HPDE6-E6E7 (cell line): ENCODE measurements around the gene MALT1.
"Not testable (repeated sequence)": the region's sequence is repeated elsewhere in the genome, so short reads cannot be mapped to it uniquely, and the experiment has no call there.

Experiments
- DNase-seq: peaks from one replicate; pipeline ENCODE4 v3.0.0; 2011; ENCODE audit warnings: missing footprints; ENCODE audit errors: extremely low spot score

The MALT1 gene

GRCh38 chr18:58732471-58732870 lies 61.2 kb downstream of the MALT1 start:
- DNase-seq: no peak

- DNase-seq: no peak
Measured at GRCh38 chr18:58733866-58734265, 62.6 kb downstream of the MALT1 start.

- DNase-seq: no peak
Measured at GRCh38 chr18:58738322-58738721, 67.1 kb downstream of the MALT1 start.

- no peak for DNase-seq
Measured at GRCh38 chr18:58745914-58746313, 74.6 kb downstream of the MALT1 start.

GRCh38 chr18:58748899-58749595 lies 77.8 kb downstream of the MALT1 start:
- no peak for DNase-seq

GRCh38 chr18:58753976-58754375 lies 82.7 kb downstream of the MALT1 start:
- peak; percentile 60 for DNase-seq

- no peak for DNase-seq
Measured at GRCh38 chr18:58754544-58755068, 83.3 kb downstream of the MALT1 start.

GRCh38 chr18:58755304-58756010 lies 84.2 kb downstream of the MALT1 start:
- peak; percentile 38 for DNase-seq

- no peak for DNase-seq
Measured at GRCh38 chr18:58756148-58756547, 84.9 kb downstream of the MALT1 start.

- DNase-seq: no peak
Measured at GRCh38 chr18:58756596-58757240, 85.5 kb downstream of the MALT1 start.

GRCh38 chr18:58757351-58757750 lies 86.1 kb downstream of the MALT1 start:
- not testable (repeated sequence) for DNase-seq

- DNase-seq: no peak
Measured at GRCh38 chr18:58758046-58758445, 86.8 kb downstream of the MALT1 start.

- DNase-seq: no peak
Measured at GRCh38 chr18:58758606-58759005, 87.3 kb downstream of the MALT1 start.

- DNase-seq: no peak
Measured at GRCh38 chr18:58761241-58761969, 90.1 kb downstream of the MALT1 start.

GRCh38 chr18:58761970-58762780 lies 90.9 kb downstream of the MALT1 start:
- no peak for DNase-seq

- DNase-seq: no peak
Measured at GRCh38 chr18:58762781-58763171, 91.5 kb downstream of the MALT1 start.

GRCh38 chr18:58766164-58766563 lies 94.9 kb downstream of the MALT1 start:
- DNase-seq: no peak

- no peak for DNase-seq
Measured at GRCh38 chr18:58766946-58767345, 95.7 kb downstream of the MALT1 start.

- DNase-seq: peak; percentile 91
Measured at GRCh38 chr18:58768293-58768974, 97.2 kb downstream of the MALT1 start.

- DNase-seq: no peak
Measured at GRCh38 chr18:58769321-58769720, 98.1 kb downstream of the MALT1 start.

GRCh38 chr18:58770601-58771000 lies 99.3 kb downstream of the MALT1 start:
- DNase-seq: no peak
